GM21526 (cell line): Measurements from ENCODE around the gene KRT84.
"Not testable (repeated sequence)": the region's sequence is repeated elsewhere in the genome, so short reads cannot be mapped to it uniquely, and the experiment has no call there.

Source experiments
- ATAC-seq: cut with Tn5 transposase; IDR thresholded peaks from one replicate; pipeline ENCODE4 v1.9.1; 2021; ENCODE audit warnings: moderate library complexity; ENCODE audit not compliant: unreplicated experiment, low FRiP score

Gene KRT84

GRCh38 chr12:52411815-52412214, 26.4 kb upstream of the KRT84 start:
- no peak for ATAC-seq

GRCh38 chr12:52410589-52411248, 25.3 kb upstream of the KRT84 start:
- not testable (repeated sequence) for ATAC-seq

- ATAC-seq, result no peak
Observed at GRCh38 chr12:52407918-52408317, 22.5 kb upstream of the KRT84 start.

- ATAC-seq, result no peak
Observed at GRCh38 chr12:52405922-52406385, 20.5 kb upstream of the KRT84 start, which contains the start of gene KRT82. TSS of gene KRT82 (minus strand) at chr12:52406335. CDS start at chr12:52406277, 58 bp downstream.

- no peak for ATAC-seq
Observed at GRCh38 chr12:52404951-52405350, 19.5 kb upstream of the KRT84 start.

GRCh38 chr12:52403561-52403960, 18.1 kb upstream of the KRT84 start:
- ATAC-seq, result no peak

- no peak for ATAC-seq
Observed at GRCh38 chr12:52402873-52403540, 17.6 kb upstream of the KRT84 start.

GRCh38 chr12:52402377-52402776, 16.9 kb upstream of the KRT84 start:
- ATAC-seq, result no peak

GRCh38 chr12:52401926-52402325, 16.5 kb upstream of the KRT84 start:
- no peak for ATAC-seq

GRCh38 chr12:52401526-52401925, 16.1 kb upstream of the KRT84 start:
- no peak for ATAC-seq

- ATAC-seq, result no peak
Observed at GRCh38 chr12:52400906-52401305, 15.5 kb upstream of the KRT84 start.

GRCh38 chr12:52399756-52400155, 14.3 kb upstream of the KRT84 start:
- ATAC-seq, result no peak

- ATAC-seq, result no peak
Observed at GRCh38 chr12:52398176-52398575, 12.7 kb upstream of the KRT84 start.

- no peak for ATAC-seq
Observed at GRCh38 chr12:52396656-52397055, 11.2 kb upstream of the KRT84 start.

- no peak for ATAC-seq
Observed at GRCh38 chr12:52395761-52396434, 10.4 kb upstream of the KRT84 start.

- ATAC-seq, result no peak
Observed at GRCh38 chr12:52394836-52395405, 9.5 kb upstream of the KRT84 start.

GRCh38 chr12:52392465-52393007, 7.1 kb upstream of the KRT84 start:
- ATAC-seq, result no peak

- ATAC-seq, result no peak
Observed at GRCh38 chr12:52391618-52392002, 6.2 kb upstream of the KRT84 start.

GRCh38 chr12:52390739-52391617, 5.5 kb upstream of the KRT84 start:
- ATAC-seq, result no peak
